Stromal cell of bone marrow (primary cell): ENCODE measurements around the gene OSBPL10.
"Not testable (repeated sequence)": the region's sequence is repeated elsewhere in the genome, so short reads cannot be mapped to it uniquely, and the experiment has no call there.

Experiments
- DNase-seq: peaks from one replicate; pipeline ENCODE4 v3.0.0-alpha.2; 2012; ENCODE audit warnings: low read depth

OSBPL10 gene

DNA sequence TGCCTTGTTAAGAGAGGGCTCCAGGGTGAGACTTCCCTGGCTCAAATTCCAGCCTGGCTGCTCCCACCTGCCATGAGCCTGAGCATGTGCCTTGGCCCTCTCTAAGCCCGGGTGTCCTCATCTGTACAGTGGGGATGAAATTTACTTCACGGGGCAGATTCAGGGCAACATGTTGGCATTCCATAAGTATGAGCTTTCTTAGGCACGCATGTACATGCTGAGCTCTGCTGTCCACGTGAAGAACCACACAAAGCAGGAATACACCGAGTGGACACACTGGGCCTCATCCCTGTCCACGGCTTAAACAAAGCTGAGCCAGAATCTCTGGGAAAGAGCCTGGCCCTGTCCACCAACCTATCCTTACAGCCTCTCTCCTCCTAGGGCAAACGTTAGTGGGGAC is 167.4 kb downstream of the OSBPL10 start:
- no peak for DNase-seq

DNA sequence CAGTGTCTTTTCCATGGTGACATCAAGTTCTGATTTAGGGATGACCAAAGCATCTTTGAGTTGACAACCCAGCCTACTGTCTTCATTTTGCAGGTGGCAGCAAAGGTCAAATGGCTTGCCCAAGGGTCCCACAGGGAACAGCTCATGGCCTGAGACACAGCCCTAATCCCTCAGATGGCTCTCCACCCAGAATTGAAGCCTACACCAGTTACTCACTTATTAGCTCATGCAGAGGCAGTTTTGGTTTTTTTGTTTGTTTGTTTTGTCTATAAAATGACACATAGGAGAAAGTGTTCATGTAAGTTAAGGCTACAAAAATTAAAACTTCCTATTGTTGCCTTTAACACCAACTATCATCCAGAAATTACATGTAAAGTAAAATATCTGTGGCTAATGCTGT is 167.9 kb downstream of the OSBPL10 start:
- DNase-seq = no peak

DNA sequence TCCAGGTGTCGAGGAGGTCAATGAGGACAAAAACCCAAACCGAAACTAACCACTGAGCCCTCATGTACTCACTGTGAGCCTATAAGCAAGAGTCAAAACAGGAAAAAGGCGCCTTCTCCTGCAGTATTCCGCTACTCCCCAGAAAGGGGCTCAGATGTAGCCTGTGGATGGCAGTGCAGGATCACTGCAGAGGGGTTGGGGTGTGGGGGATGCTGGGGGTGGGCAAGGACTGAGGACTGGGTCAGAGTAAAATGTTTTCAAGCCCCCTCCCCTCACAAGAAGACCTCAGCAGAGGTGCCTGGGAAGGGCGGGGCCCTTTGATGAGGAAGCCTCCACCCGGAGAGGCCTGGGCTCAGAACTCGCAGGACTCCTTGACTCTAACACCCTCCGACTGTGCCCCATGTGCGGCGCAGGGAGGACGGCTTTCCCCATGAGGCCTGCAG is 170.1 kb downstream of the OSBPL10 start:
- DNase-seq = no peak

DNA sequence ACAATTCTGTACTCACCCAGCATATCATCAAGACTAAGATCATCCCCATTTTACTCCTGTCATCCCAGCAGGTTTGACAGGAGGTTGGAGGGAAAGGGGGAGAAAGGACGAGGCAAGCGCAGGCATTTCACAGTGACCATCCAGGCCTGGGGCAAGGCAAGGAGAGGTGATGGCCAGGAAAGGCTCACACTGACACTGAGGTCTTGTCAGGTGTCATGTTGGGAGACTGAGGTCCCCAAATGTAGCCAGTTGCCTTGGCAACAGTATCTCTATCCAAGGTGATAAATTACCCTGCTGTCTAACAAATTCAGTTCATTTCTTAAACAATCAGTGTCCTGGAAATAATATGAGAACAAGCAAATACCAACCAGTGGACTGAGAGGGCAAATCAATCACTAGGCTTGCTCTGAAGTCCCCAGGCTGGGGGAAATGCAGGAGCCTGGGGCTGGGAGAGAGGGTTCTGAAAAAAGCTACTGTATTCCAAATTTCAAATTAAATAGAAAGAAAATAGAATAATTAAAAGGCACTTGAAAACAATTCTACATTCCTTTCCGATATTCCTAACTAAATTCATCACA is 172.8 kb downstream of the OSBPL10 start:
- no peak for DNase-seq

DNA sequence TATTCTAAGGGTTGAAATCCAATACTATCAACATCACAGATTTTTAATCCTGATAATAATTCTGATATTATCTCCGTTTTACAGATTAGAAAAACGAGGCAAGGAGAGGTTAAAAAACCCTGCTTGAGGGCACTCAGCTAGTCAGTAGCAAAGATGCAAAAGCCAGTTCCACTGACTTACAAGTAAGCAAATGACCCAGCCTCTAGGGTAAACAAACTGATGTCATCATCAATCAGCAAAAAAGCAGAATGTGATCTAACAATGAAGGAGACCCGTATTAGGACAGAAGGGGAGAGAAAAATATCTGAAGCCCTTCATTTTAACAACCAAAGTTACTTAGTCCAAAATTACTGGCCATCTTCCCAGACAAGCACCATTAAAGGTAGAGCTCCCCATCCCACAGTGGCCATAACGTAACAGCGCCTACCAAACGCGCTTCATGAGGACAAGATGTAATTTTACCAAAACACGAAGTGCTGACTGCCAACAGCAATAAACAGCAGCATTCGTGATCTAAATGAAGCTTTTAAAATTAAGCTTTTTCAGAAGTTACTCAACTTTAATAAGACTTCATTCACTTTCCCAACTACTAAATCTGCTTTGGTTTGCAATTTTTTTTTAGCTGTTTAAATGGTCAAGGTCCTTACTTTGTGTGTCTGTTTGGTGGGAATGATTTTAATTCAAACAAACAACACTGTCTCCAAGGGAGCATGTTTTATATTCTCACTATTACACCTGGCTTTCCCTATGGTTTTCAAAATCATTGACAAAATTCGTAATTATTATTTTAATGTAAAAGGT is 176.6 kb downstream of the OSBPL10 start:
- no peak for DNase-seq

DNA sequence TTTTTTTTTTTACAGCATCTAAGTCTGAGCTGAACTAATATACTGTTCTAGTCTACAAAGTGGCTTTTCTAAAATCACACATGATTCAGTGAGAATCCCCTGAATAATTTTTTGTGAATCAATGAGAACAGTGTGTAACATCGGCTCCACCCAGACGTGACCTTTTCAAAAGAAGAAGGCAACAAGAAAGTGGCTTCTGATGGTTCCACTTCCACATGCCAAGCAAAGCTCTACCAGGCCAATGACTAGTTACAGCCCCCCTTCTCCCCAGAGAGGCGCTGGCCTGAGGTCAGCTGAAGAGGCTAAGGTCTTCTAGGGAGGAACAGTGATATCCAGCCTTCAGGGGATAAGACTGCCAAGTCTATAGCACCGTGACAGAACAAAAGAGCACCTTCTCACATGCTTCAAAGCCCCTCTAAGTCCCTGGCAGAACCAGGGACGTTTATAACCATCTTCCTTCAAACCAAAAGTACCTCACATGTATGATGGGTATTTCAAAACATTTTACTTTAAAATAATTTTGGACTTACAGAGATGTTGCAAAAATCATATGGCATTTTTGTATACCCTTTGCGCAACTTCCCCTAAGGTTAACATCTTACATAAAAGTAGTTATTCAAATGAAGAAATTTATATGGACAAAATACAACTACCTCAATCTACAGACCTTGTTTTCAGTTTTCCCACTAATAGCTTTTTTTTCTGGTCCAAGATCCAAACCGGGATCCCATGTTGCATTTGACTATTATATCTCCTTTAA is 177.9 kb downstream of the OSBPL10 start:
- no peak for DNase-seq

DNA sequence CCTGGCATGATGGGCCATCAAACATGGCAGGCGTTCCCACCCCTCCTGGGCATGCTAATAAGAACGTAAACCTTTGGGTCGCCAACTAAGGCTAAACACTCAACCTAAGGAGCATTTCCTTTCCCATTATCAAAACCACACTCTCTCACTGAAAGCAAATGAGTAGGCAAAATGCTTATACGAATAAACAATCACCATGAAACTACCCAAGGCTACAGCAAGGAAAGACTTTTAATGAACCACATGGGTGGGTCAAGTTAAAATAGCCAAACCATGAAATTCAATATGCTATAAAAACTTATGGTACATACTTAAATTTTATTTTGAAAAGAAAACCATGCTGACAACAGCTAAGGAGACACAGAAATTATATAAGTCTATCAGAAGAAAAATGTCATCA is 180.6 kb downstream of the OSBPL10 start:
- DNase-seq = no peak

DNA sequence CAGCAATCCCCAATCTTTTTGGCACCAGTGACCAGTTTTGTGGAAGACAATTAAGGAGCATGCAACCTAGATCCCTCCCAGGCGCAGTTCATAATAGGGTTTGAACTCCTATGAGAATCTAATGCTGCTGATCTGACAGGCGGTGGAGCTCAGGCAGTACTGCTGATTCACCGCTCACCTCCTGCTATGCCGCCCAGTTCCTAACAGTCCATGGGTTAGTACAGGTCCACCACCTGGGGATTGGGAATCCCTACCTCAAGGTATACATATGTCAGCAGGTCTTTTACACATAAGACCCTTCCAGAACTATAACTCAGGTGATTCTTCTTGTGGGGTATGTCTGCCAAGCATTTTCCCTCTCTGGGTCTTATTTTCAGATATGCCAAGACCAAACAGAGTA is 182.2 kb downstream of the OSBPL10 start:
- no peak for DNase-seq

DNA sequence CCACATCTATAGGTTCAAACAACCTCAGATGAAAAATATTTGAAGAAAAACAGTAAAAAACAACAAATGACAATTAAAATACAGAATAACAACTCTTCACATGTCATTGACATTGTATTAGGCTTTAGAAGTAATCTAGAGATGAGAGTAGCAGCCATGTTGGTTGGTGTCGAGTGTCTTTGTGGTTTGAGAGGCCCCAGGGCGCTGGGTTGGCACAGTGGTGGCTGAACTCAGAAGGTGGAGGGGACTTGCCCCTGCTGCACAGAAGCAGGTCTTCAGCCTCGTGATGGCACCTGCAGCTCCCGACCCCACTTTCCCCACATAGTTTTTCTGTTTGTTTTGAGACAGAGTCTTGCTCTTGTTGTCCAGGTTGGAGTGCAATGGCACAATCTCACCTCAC is 187.2 kb downstream of the OSBPL10 start:
- DNase-seq = no peak

DNA sequence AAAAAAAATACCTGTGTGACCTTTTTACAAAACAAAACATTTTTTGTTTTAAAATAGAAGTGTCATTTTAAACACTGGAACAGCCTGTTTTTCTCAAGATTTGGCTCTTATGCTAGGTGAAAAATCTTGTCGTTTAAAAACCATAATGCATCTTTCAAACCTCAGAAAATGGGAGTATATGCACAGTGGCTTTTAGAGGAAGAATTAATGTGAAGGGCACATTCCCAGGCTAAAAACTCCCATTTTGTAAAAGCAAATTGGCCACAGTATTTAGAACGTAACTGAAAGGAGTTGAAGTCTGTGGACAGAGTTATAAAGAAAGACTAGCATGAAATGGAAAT is 190.0 kb downstream of the OSBPL10 start:
- no peak for DNase-seq

DNA sequence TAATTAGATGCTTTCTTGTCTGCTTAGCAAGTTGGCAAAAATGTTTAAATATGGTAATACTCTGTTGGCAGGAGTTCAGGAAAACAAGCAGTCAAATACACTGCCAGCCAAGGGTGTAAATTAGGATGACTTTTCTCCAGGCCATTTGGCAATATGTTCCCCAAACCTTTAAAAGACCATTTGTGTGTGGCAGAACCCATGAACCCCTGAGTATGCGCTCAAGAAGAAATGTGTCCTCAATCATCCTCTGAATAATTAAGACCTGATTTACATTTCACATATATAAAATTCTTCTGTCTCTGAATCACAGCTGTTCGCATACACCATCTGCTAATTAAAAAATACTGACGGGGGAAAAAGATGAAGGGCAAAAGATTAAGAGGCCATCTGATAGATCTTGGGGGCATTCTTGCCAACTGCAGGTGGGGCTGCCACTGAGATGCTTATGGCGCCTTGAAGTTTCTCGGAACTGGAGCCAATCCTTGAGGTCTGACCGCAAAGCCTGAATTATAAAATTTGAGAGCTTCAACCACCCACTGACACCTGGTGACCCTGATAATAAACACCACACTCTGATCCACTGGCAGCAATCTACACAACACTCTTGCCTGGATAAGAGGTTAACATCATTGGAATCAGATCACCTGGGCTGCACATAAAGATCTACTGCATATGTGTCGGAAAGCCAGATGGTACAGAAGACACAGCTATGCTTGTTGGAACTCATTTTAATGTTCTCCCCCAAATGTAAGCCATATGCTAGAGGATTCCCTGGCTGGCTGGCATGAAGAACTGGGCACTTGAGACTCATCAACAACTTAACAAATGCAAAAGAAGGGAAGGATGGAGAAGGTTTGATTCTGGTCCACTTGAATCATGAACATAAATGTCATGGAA is 190.6 kb downstream of the OSBPL10 start:
- DNase-seq = no peak

DNA sequence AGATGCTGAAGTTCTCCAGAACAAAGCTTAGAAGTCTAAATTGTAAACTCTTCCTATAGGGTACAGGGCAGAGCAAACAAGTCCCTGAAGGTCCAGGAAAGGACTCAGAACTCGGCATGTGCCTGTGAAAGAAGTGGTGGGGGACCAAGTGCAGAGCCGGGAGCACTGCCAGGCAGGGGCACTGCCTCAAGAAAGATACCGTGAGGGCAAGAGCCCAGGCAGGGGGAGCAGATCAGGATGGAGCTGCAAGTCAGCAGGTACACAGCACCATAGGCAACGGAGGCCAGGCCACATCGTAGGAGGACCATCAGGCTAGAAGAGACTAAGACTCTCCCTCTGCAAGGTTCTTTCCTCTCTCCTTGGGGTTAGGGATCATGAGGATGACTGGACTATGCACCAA is 191.6 kb downstream of the OSBPL10 start:
- DNase-seq = no peak

DNA sequence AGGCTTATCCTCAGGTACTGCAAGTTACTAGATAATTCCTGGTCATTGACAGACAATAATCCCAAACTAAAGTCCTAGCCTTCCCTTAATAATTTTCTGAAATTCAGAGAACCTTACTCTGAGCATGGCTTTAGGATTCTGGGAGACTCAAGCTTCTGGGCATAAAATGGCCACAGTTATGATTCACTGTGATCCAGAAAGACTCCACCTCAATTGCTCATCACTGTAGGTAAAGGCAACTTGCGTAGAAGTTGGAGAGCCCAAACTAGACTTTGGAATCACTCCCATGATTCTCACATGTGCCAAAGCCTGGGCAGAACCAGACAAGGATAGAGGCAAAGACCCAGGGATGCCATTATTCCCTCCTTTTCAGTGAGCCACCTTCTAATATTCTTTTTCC is 195.3 kb downstream of the OSBPL10 start:
- DNase-seq = no peak

DNA sequence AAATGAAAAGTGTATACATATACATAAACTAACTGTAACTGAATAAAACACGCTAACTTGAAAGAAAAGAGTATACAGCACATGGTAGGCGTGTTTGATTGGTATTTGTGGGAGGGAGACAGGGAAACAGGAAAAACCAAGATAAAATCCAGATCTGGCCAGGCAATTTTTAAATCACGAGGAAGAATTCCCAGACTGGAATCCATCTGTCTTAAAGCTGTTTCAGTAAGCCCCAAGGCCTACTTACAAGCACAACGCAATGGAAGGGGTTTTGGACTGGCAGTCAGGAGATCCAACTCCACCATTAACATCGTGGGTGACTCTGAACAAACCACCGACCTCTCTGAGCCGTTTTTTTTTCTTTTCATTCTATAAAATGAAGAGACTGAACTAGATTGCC is 195.8 kb downstream of the OSBPL10 start:
- no peak for DNase-seq

DNA sequence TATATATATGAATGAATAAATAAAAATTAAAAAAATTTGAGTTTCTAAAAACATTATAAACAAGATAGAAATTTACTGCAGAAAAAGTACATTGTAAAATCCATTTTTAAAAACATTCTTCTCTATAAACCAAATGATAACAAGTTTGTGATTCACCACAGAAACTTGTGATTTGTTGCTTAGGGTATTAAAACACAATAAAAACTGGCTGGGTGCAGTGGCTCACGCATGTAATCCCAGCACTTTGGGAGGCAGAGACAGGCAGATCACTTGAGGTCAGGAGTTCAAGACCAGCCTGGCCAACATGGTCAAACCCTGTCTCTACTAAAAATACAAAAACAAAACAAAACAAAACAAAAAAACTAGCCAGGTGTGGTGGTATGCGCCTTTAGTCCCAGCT is 197.2 kb downstream of the OSBPL10 start:
- DNase-seq = not testable (repeated sequence)

DNA sequence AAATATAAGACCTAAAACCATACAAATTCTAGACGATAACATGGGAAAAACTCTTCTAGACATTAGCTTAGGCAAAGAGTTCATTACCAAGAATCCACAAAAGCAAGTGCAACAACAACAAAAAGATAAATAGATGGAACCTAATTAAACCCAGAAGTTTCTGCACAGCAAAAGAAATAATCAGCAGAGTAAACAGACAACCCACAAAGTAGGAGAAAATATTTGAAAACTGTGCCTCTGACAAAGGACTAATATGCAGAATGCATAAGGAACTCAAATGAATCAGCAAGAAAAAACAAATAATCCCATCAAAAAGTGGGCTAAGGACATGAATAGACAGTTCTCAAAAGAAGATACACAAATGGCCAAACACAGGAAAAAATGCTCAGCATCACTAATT is 198.8 kb downstream of the OSBPL10 start:
- not testable (repeated sequence) for DNase-seq

DNA sequence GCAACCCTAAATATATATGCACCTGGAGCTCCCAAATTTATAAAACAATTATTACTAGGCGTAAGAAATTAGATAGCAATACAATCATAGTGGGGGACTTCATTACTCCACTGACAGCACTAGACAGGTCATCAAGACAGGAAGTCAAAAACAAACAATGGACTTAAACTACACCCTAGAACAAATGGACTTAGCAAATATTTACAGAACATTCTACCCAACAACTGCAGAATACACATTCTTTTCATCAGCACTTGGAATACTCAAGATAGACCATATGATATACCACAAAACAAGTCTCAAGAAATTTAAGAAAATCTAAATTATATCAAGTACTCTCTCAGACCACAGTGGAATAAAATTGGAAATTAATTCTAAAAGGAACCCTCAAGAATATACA is 201.5 kb downstream of the OSBPL10 start:
- no peak for DNase-seq

DNA sequence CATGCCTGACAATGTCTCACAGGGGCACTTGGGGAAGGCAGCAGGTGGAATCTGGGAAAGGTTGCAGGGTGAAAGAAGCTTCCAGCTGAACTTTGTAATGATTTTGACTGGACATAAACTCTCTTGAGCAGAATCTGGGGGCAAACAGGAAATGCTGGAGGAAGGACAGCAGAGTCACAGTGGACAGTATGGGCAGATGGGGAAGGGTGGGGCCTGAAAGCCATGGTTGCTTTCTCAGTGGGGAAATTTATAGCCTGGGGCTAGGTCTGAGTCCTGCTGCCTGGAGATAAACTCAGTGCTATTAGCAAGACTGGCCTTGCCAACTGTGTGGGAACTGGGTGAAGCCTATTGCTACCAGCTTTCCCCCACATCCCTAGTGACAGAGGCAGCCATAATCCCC is 203.2 kb downstream of the OSBPL10 start:
- no peak for DNase-seq

DNA sequence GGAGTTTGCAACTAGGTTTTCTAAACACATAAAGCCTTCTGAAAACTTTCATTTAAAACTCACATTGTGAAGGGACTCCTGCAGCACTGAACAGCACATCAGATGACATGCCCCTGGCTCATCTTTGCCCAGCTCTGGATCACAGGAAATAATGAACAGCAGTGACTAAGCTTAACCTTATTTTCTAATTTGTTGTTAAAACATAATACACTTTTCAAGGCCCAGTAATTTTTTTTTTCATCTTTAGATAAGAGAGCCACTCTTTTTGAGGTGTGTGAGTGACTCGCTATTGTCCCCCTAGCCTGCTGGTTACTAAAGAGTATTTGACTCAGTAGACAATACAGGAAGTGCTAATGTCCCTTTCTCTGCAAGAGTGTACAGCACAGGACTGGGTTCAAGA is 204.0 kb downstream of the OSBPL10 start:
- DNase-seq = no peak

DNA sequence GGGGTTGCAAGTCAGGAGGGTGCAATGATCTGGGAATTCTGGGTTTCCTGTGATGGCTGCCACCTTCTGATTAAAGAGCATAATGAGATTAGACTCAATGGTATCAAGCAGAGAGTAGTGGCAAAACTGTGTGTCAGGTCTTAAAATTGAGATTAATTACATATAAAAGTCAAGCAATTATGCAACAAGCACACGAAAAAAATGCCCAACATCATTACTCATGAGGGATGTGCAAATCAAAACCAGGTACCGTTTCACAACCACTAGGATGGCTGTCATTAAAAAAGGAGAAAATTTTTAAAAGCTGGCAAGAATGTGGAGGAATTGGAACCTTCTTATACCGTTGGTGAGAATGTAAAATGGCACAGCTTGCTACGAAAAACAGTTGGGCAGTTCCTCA is 205.0 kb downstream of the OSBPL10 start:
- DNase-seq = no peak

DNA sequence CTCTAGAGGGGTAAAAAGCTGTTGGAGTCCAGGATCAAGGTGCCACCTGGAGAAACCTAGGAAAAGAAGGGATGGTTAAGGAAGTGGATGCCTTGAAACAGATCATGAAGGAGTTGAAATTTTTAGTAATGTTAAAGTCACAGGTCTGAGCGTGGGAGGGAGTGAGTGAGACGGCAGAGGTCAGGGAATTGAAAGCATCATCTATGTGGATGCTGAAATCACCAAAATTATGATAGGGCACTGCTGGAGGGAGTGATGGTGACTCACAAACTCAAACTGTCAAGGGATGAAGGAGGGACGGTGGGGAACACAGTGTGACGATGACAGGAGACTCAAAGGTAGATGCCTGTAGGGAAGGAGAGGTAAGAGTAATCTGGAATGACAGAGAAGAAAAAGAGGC is 205.7 kb downstream of the OSBPL10 start:
- no peak for DNase-seq

DNA sequence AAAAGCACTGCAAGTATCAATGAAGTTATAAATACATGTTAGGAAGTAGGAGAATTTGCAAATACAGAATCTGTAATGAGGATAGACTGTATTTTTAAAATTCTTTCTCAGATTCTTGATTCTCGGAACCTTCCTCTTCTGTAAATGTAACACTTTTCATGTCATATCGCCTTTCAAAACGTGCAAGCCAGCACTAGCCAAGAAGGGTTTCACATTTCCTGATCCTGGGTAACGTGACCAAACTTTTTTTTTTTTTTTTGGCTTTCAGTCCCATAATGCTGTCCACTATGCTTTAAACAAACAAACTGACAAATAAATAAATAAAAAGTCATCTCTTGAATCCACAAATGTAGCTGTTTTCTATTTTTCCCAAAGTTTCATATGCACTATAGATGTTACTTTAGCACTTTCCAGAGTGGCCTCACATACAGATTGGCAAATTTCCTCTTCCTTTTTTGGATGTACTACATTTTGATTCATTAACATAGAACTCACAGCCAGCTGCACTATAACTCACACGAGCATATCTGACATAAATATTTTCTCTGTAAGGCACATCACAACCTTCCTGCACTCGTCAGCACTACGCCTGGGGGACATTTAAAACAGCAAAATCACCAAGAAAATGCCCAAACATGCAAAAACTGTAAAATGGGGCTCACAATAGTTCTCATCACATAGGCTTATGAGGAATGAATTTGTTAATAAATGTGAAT is 208.1 kb downstream of the OSBPL10 start:
- DNase-seq = no peak
